Retinal pigment epithelial cell (primary cell): Measurements from ENCODE around the gene TCIRG1.

ENCODE experiments used
- DNase-seq: peaks from one replicate; pipeline ENCODE4 v3.0.0-alpha.2; 2010; ENCODE audit warnings: low read depth
- H3K4me3 ChIP-seq: 2 replicates; pipeline ENCODE4 v1.5.1; 2011; ENCODE audit warnings: mild to moderate bottlenecking, low read length, control low read depth, moderate library complexity
- TF ChIP-seq, protein P1 (sequence below): conservative IDR thresholded peaks from 2 replicates; pipeline ENCODE4 v1.5.1; 2011; ENCODE audit warnings: low read depth, low read length, control low read depth, inconsistent platforms

TCIRG1 gene

GRCh38 chr11:67996622-67997474 lies 42.0 kb upstream of the TCIRG1 start:
- TF ChIP-seq, protein P1, sequence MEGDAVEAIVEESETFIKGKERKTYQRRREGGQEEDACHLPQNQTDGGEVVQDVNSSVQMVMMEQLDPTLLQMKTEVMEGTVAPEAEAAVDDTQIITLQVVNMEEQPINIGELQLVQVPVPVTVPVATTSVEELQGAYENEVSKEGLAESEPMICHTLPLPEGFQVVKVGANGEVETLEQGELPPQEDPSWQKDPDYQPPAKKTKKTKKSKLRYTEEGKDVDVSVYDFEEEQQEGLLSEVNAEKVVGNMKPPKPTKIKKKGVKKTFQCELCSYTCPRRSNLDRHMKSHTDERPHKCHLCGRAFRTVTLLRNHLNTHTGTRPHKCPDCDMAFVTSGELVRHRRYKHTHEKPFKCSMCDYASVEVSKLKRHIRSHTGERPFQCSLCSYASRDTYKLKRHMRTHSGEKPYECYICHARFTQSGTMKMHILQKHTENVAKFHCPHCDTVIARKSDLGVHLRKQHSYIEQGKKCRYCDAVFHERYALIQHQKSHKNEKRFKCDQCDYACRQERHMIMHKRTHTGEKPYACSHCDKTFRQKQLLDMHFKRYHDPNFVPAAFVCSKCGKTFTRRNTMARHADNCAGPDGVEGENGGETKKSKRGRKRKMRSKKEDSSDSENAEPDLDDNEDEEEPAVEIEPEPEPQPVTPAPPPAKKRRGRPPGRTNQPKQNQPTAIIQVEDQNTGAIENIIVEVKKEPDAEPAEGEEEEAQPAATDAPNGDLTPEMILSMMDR = no peak
- no peak for DNase-seq
- H3K4me3 ChIP-seq = no peak overlapping the region

DNA sequence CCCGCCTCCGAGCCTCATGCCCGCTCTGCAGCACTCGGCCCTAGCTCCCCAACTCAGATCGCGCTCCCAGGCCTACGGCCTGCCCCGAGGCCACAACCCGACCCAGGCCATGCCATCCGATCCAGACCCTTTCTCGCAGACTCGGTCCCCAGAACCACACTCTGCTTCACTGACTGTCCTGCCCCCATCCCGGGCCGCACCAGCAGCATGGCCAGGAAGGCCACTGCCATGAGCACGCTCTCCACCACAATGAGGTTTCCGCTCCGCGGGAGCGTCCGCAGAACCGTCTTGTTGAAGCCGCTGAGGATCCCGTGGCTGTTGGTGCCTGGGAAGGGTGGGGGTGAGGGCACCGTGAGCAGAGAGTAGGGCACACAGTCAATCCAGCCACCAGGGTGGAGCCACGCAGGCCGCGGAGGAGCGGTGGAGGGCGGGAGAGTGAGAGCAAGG lies 41.3 kb upstream of the TCIRG1 start:
- no peak overlapping the region for H3K4me3 ChIP-seq
- no peak for DNase-seq
- TF ChIP-seq, protein P1 = no peak

DNA sequence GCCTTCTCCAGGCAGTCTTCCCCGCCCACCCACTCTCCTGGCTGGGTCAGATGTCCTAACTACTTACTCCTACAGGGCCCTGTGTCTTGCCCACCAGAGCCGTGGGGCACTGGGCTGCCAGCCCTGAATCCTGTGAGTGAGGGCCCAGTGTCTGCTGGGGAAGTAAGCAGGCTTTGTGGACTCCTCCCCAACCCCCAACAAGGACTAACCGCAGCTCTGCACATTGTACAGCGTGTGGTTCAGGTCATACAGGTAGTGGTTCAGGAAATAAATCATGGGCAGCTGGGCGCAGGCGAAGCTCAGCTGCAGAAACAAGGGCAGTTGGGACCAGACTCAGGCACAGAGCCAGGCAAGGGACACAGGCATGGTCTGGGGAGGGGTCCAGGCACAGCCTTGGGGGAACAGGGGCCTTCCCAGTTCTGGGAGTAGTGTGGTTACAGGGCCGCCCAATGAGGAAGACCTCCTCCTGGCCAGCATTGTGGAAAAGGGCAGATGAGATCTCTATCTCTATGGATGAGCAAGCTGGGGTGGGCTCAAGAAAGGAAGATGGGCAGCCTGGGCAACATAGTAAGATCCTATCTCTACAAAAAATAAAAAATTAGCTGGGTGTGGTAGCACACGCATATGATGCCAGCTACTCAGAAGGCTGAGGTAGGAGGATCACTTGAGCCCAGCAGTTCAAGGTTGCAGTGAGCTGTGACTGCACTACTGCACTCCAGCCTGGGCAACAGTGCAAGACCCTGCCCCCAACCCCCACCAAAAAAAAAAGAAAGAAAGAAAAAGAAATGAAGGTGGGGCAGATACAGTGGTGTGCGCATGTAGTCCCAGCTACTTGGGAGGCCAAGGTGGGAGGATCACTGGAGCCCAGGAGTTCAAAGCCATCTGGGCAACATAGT lies 40.4 kb upstream of the TCIRG1 start:
- no peak for DNase-seq
- TF ChIP-seq, protein P1 = no peak
- no peak overlapping the region for H3K4me3 ChIP-seq

DNA sequence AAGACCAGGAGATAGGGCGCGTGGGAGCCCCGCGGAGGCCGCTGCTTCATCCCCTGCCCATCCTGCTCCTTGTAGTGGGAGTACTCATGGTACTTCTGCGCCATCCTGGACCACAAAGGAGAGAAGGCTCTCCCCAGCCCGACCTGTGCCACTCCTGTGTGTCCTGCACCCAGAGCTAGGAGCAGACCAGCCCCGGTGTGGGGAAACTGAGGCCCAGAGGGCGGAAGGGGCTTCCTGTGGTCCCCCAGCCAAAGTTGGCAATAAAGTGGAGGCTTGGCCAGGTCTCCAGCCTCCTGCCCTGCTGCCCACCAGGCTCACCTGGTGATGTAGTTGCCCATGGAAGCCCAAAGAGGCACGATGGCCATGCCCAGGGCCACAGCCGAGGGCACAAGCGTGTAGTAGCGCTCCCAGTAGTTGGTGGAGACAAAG lies 39.6 kb upstream of the TCIRG1 start:
- TF ChIP-seq, protein P1 = no peak
- no peak for DNase-seq
- no peak overlapping the region for H3K4me3 ChIP-seq

DNA sequence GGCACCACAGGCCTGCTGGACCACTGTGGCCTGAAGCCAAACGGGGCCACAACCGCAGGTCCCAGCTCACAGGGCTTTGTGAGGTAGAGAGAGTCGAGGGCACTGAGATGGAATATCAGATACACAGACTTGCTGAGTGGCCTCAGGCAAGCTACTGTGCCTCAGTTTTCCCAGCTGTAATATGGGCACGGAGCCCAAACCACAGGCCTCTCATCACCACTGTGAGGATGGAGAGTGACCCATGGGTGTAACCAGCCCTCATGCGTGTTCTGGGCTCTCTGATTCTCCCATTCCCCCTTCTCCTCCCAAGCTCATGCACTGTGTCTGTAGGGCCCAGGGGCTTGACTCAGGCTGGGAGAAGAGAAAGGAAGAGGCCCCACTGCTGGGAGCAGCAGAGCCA lies 39.1 kb upstream of the TCIRG1 start:
- DNase-seq = no peak
- TF ChIP-seq, protein P1 = no peak
- no peak overlapping the region for H3K4me3 ChIP-seq

DNA sequence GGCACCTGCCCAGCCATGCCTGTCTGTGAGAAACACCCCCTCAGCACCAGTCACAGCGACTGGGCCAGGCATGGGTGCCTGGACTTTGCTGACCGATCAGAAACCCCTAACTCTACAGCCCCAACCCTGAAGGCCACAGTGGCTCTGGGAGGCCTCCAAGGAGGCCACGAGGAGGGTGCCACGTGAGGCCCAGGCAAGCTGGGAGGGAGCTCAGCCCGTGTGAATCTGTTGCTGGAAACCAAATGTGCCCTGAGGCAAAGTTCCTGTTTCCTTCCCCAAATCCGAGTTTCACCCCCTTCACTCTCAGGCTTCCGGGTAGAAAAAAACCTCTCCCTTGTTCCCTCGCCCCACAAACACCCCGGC lies 36.3 kb upstream of the TCIRG1 start:
- DNase-seq = no peak
- TF ChIP-seq, protein P1 = no peak
- H3K4me3 ChIP-seq = no peak overlapping the region
